DND-41 (cell line): ENCODE data around the gene SGTA.

Experiments
- ATAC-seq: fragments of 200-7000 bp; cut with Tn5 transposase; 3 replicates; pipeline ENCODE4 v1.9.1; 2021; ENCODE audit warnings: low read depth; ENCODE audit not compliant: insufficient read depth
- DNase-seq: peaks from one replicate; pipeline ENCODE4 v3.0.0-alpha.2; 2020
- H2AFZ ChIP-seq: 2 replicates; pipeline ENCODE4 v1.6.0; 2012; ENCODE audit warnings: low read depth, low read length
- H3K27ac ChIP-seq: 2 replicates; pipeline ENCODE4 v1.5.1; 2012; ENCODE audit warnings: low read length, inconsistent platforms
- H3K27me3 ChIP-seq: fragments of 200-600 bp; sonication (generic); 2 replicates; pipeline ENCODE4 v1.6.0; 2012; ENCODE audit warnings: low read length, mild to moderate bottlenecking, inconsistent platforms; ENCODE audit not compliant: insufficient read depth, poor library complexity
- H3K36me3 ChIP-seq: 2 replicates; pipeline ENCODE4 v1.5.1; 2012; ENCODE audit warnings: low read length, inconsistent platforms; ENCODE audit not compliant: insufficient read depth
- H3K4me1 ChIP-seq: 2 replicates; pipeline ENCODE4 v1.5.1; 2012; ENCODE audit warnings: mild to moderate bottlenecking, low read length; ENCODE audit not compliant: insufficient read depth
- H3K4me2 ChIP-seq: 2 replicates; pipeline ENCODE4 v1.6.0; 2012; ENCODE audit warnings: mild to moderate bottlenecking, moderate library complexity, low read length, inconsistent platforms; ENCODE audit not compliant: insufficient read depth
- H3K4me3 ChIP-seq, 2 experiments: fragments of 200-600 bp in 1 of 2; shearing (Covaris generic) in 1 of 2; 2 replicates each; pipeline ENCODE4 v1.5.1; 2012 to 2016; ENCODE audit warnings: inconsistent platforms in 2 of 2, low read length in 2 of 2, mild to moderate bottlenecking in 2 of 2, low read depth in 1 of 2, moderate library complexity in 1 of 2
- H3K79me2 ChIP-seq: 2 replicates; pipeline ENCODE4 v1.6.0; 2012; ENCODE audit warnings: low read length, inconsistent platforms; ENCODE audit not compliant: insufficient read depth
- H3K9ac ChIP-seq: 2 replicates; pipeline ENCODE4 v1.6.0; 2012; ENCODE audit warnings: low read depth, mild to moderate bottlenecking, inconsistent platforms, low read length, moderate library complexity
- H3K9me3 ChIP-seq: 2 replicates; pipeline ENCODE4 v1.5.1; 2012; ENCODE audit warnings: low read length, moderate library complexity, mild to moderate bottlenecking, inconsistent platforms; ENCODE audit not compliant: insufficient read depth, severe bottlenecking
- H4K20me1 ChIP-seq: 2 replicates; pipeline ENCODE4 v1.6.0; 2012; ENCODE audit warnings: low read length; ENCODE audit not compliant: insufficient read depth
- CTCF ChIP-seq: IDR thresholded peaks from 2 replicates; pipeline ENCODE4 v1.5.1; 2012; ENCODE audit warnings: borderline replicate concordance, low read length, moderate library complexity, mild to moderate bottlenecking; ENCODE audit not compliant: poor library complexity, severe bottlenecking; ENCODE audit errors: extremely low read depth
- EZH2 ChIP-seq: IDR thresholded peaks from 3 replicates; pipeline ENCODE4 v1.6.1; 2012; ENCODE audit warnings: borderline replicate concordance, low read depth, mild to moderate bottlenecking, moderate library complexity, low read length, inconsistent platforms; ENCODE audit not compliant: severe bottlenecking

Gene SGTA

GRCh38 chr19:2779121-2779740 is 3.8 kb downstream of the SGTA start:
- H3K36me3 ChIP-seq = peaks cover 33% of the 10 kb centered on the region
- no peak for DNase-seq
- no peaks in the 10 kb centered on the region for H3K27me3 ChIP-seq
- H4K20me1 ChIP-seq = peaks cover 84% of the 10 kb centered on the region
- no peak overlapping the region for H2AFZ ChIP-seq
- peaks cover 42% of the 10 kb centered on the region for H3K4me1 ChIP-seq
- peak overlapping the region; percentile 11; the same call in 1 of the 2 replicates for H3K4me2 ChIP-seq
- H3K9ac ChIP-seq = no peak overlapping the region
- TF ChIP-seq CTCF = no peak
- no peak for TF ChIP-seq EZH2
- H3K9me3 ChIP-seq = no peaks in the 10 kb centered on the region
- H3K27ac ChIP-seq = no peak overlapping the region
- ATAC-seq = no peak
- no peak overlapping the region for H3K4me3 ChIP-seq
- H3K79me2 ChIP-seq = peaks cover 94% of the 10 kb centered on the region

- Histone ChIP-seq H3K4me2 (no peak overlapping the region), H3K9me3 (no peaks in the 10 kb centered on the region), H3K79me2 (peaks cover 95% of the 10 kb centered on the region), H3K27me3 (no peaks in the 10 kb centered on the region), H3K4me3 (no peak overlapping the region), H3K27ac (no peak overlapping the region), H3K36me3 (peaks cover 37% of the 10 kb centered on the region), H4K20me1 (peaks cover 88% of the 10 kb centered on the region), H2AFZ (no peak overlapping the region), H3K9ac (no peak overlapping the region), H3K4me1 (peaks cover 32% of the 10 kb centered on the region)
- DNase-seq (no peak), ATAC-seq (no peak)
- TF ChIP-seq EZH2 (no peak), CTCF (no peak)
Observed at GRCh38 chr19:2777952-2778683, 5.0 kb downstream of the SGTA start.

GRCh38 chr19:2775556-2776430 is 7.3 kb downstream of the SGTA start:
- H3K27ac ChIP-seq = no peak overlapping the region
- H3K79me2 ChIP-seq = peaks cover 92% of the 10 kb centered on the region
- H3K4me1 ChIP-seq = peaks cover 15% of the 10 kb centered on the region
- no peaks in the 10 kb centered on the region for H3K9me3 ChIP-seq
- H3K36me3 ChIP-seq = peaks cover 42% of the 10 kb centered on the region
- TF ChIP-seq EZH2 (no peak), CTCF (no peak)
- no peak overlapping the region for H3K9ac ChIP-seq
- peaks cover 84% of the 10 kb centered on the region for H4K20me1 ChIP-seq
- peak; percentile 47; the same call in 1 of the 3 replicates for ATAC-seq
- H2AFZ ChIP-seq = no peak overlapping the region
- no peak overlapping the region for H3K4me3 ChIP-seq
- H3K27me3 ChIP-seq = no peaks in the 10 kb centered on the region
- H3K4me2 ChIP-seq = no peak overlapping the region
- peak; percentile 41 for DNase-seq
